BLaER1 (cell line): ENCODE data around the gene DBI.
"Not testable (repeated sequence)": the region's sequence is repeated elsewhere in the genome, so short reads cannot be mapped to it uniquely, and the experiment has no call there.

ENCODE experiments used
- H3K27ac ChIP-seq: shearing (Covaris generic); formaldehyde crosslinking; 2 replicates; pipeline ENCODE4 v1.8.1; 2022
- H3K27me3 ChIP-seq: shearing (Covaris generic); formaldehyde crosslinking; 2 replicates; pipeline ENCODE4 v1.8.1; 2022
- H3K36me3 ChIP-seq: shearing (Covaris generic); formaldehyde crosslinking; 2 replicates; pipeline ENCODE4 v1.8.1; 2022
- H3K4me1 ChIP-seq: shearing (Covaris generic); formaldehyde crosslinking; 2 replicates; pipeline ENCODE4 v1.8.1; 2022
- H3K4me2 ChIP-seq: shearing (Covaris generic); formaldehyde crosslinking; 2 replicates; pipeline ENCODE4 v1.8.1; 2022
- H3K4me3 ChIP-seq: shearing (Covaris generic); formaldehyde crosslinking; 2 replicates; pipeline ENCODE4 v1.8.1; 2022
- H3K9ac ChIP-seq: shearing (Covaris generic); formaldehyde crosslinking; 2 replicates; pipeline ENCODE4 v1.8.1; 2022
- H3K9me3 ChIP-seq: shearing (Covaris generic); formaldehyde crosslinking; 2 replicates; pipeline ENCODE4 v1.8.1; 2022
- H4K20me1 ChIP-seq: shearing (Covaris generic); formaldehyde crosslinking; 2 replicates; pipeline ENCODE4 v1.8.1; 2022
- Cebpa-rat ChIP-seq: shearing (Covaris generic); IDR thresholded peaks from 2 replicates; pipeline ENCODE4 v1.8.1; 2022

DBI gene

DNA sequence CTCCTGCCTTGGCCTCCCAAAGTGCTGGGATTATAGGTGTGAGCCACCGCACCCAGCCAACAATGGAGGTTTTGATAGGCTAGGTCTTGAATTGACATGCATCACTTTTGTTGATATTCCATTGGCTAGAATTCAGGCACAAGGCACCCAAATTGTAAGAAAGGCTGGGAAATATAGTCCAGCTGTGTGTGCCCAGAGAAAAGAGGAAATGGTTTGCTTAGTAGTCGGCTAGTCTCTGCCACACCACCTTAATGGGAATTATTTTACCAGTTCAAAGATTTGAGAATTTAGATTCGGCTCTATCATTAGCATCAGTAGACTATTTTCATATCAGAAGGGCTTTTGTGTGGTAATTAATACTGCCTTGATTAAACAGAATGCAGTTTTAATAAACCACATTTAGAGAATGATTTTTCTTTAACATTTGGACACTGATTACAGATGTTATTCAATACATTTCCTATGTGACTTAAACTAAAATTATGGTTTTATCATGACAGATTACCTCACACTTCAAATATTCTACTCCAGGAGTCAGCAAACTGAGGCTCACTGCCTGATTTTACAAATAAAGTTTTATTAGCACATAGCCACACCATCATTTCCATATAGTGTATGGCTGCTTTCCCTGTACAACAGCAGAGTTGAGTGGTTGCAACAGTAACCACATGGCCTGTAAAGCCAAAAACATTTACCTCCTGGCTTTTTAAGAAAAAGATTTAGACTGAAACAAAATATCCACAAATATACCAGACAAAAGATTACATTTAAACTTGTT is 27.4 kb downstream of the DBI start:
- Histone ChIP-seq H3K9ac (no peak overlapping the region), H3K4me3 (no peak overlapping the region), H3K4me2 (no peak overlapping the region), H3K9me3 (no peaks in the 10 kb centered on the region), H3K27ac (no peak overlapping the region), H3K4me1 (peaks cover 19% of the 10 kb centered on the region), H3K27me3 (no peaks in the 10 kb centered on the region), H3K36me3 (no peaks in the 10 kb centered on the region), H4K20me1 (no peaks in the 10 kb centered on the region)
- no peak for TF ChIP-seq Cebpa-rat

DNA sequence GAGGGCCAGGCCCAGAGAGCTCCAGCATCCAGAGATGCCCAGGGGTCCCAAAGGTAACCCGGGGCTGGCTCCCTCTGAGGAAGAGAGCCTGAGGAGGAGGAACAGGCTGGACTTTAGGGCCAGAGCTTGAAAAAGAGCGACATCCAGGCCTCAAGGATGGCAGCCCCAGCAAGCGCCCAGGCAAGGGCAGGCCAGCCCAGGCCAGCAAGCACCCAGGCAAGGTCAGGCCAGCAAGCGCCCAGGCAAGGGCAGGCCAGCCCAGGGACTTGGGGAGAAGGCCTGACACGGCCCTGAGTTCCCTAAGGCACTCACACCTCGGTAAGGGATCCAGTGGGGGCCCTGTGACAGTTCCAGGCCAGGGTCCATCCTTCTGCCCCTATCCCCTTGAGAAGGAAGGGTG is 30.4 kb downstream of the DBI start:
- Histone ChIP-seq H4K20me1 (no peaks in the 10 kb centered on the region), H3K36me3 (no peaks in the 10 kb centered on the region), H3K9me3 (no peaks in the 10 kb centered on the region), H3K27me3 (no peaks in the 10 kb centered on the region), H3K27ac (no peak overlapping the region), H3K9ac (no peak overlapping the region), H3K4me3 (no peak overlapping the region), H3K4me2 (no peak overlapping the region), H3K4me1 (peaks cover 13% of the 10 kb centered on the region)
- no peak for TF ChIP-seq Cebpa-rat

- Histone ChIP-seq H3K36me3 (no peaks in the 10 kb centered on the region), H4K20me1 (no peaks in the 10 kb centered on the region), H3K27me3 (no peaks in the 10 kb centered on the region), H3K4me1 (peaks cover 47% of the 10 kb centered on the region), H3K4me3 (no peak overlapping the region), H3K27ac (no peak overlapping the region), H3K9ac (no peak overlapping the region), H3K9me3 (no peaks in the 10 kb centered on the region), H3K4me2 (no peak overlapping the region)
- no peak for TF ChIP-seq Cebpa-rat
Observed at GRCh38 chr2:119402106-119402505, 35.3 kb downstream of the DBI start.

DNA sequence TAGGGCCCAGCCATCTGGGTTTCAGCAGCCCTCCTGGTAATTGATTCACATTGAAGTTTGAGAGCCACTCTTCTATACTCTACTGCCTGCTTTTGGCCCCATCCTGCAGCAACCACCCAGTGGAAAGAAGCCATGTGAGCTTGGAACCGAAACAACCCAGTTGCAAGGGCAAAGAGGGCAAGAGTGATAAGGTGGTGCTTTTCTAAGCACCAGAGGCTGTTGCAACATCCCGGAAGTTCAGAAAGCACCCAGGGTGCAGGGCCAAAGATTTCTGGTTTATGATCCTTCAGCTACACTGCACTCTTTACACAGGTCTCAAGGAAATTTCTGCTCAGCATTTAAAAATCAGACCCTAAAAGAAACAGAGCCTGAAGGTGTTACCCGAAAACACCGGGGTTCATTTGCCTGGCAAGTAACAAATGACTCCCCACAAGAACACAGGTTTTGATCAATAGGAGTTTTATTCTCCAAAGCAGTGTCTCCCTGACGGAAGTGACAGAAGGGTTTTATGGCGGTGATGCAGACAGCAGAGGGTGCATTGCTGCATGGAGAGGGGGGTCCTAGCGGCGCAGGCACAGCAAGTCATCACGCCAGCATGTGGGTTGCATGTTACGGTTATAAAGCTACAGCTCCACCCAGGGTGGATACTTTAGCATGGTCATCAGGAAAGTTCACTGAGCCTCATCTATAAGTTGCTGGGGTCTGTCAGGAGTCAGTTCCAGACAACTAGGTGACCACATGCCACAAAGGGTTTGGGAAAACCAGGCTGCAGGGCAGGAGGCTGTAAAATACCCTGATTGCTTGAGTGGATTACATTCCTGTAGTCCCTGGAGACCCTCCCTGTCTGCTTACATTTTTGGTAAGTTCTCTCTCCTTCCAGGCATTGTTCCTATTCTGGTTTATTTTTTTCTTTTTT is 36.1 kb downstream of the DBI start:
- no peaks in the 10 kb centered on the region for H3K36me3 ChIP-seq
- H3K4me3 ChIP-seq, result no peak overlapping the region
- TF ChIP-seq Cebpa-rat, result peak; percentile 51; the same call in 1 of the 2 replicates
- 0 out of 2 replicates have a peak overlapping the region, but pooled peaks have one; percentile 12 for H3K27ac ChIP-seq
- peak overlapping the region; percentile 52 for H3K4me2 ChIP-seq
- H4K20me1 ChIP-seq, result no peaks in the 10 kb centered on the region
- H3K4me1 ChIP-seq, result peaks cover 55% of the 10 kb centered on the region
- no peak overlapping the region for H3K9ac ChIP-seq
- H3K9me3 ChIP-seq, result no peaks in the 10 kb centered on the region
- H3K27me3 ChIP-seq, result no peaks in the 10 kb centered on the region

- peak overlapping the region; percentile 52 for H3K4me2 ChIP-seq
- not testable (repeated sequence) for H3K9ac ChIP-seq, H3K36me3 ChIP-seq, H4K20me1 ChIP-seq, H3K4me3 ChIP-seq, H3K9me3 ChIP-seq, H3K27me3 ChIP-seq, H3K27ac ChIP-seq
- peaks cover 61% of the 10 kb centered on the region for H3K4me1 ChIP-seq
Observed at GRCh38 chr2:119403618-119404017, 36.8 kb downstream of the DBI start.

DNA sequence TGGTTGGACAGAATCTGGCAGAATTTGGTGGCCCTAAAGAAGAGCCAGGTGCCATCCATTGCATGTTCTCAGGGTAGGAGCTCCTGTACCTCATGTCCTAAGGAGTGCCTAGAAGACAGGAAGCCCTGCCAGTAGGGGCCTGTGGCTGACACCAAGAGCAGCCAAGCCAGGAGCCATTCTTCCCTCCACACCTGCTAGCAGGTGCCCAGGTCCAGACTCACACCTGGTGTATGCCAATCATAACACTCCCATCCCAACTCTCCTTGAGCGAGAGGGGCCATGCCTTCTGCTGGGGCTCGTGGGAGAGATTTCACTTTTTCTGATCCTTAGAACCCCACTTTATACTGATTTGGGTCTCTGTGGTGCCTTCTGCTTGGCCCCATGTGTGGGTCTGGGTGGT is 38.4 kb downstream of the DBI start:
- no peak overlapping the region for H3K27ac ChIP-seq
- no peak overlapping the region for H3K4me2 ChIP-seq
- no peak for TF ChIP-seq Cebpa-rat

GRCh38 chr2:119407430-119408220 is 40.8 kb downstream of the DBI start:
- peaks cover 51% of the 10 kb centered on the region for H3K4me1 ChIP-seq
- H4K20me1 ChIP-seq, result no peaks in the 10 kb centered on the region
- H3K9me3 ChIP-seq, result peaks cover 10% of the 10 kb centered on the region
- no peak for TF ChIP-seq Cebpa-rat
- peak overlapping the region; percentile 59 for H3K4me2 ChIP-seq
- peak overlapping the region; percentile 67 for H3K27ac ChIP-seq
- H3K4me3 ChIP-seq, result no peak overlapping the region; the same call in 1 of the 2 replicates
- no peaks in the 10 kb centered on the region for H3K36me3 ChIP-seq
- H3K9ac ChIP-seq, result peak overlapping the region; percentile 15; the same call in 1 of the 2 replicates
- no peaks in the 10 kb centered on the region for H3K27me3 ChIP-seq

More for the DNA sequence above, 38.4 kb downstream of the DBI start:
- no peak overlapping the region for H3K4me3 ChIP-seq
- no peaks in the 10 kb centered on the region for H4K20me1 ChIP-seq
- no peak overlapping the region for H3K9ac ChIP-seq
- H3K9me3 ChIP-seq, result no peaks in the 10 kb centered on the region
- peaks cover 54% of the 10 kb centered on the region for H3K4me1 ChIP-seq
- no peaks in the 10 kb centered on the region for H3K27me3 ChIP-seq
- no peaks in the 10 kb centered on the region for H3K36me3 ChIP-seq

DNA sequence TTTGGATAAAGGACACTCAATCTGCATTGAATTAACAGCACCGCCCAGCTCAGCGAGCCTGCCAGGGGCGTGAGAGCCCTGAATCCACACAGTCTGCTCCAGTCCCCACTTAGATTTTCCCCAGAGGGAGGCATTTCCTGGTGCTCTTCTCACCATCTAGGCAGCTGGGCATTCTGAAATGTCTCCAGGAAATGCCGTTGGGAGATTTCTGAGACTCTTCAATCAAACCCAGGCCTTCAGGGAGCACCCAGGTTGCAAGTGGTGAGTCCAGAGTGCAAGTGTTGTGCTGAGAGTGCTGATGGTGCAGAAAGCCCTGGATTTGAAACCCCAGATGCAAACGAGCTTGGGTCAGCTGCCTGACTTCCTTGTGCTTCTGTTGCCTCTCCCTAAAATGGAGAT is 41.4 kb downstream of the DBI start:
- Histone ChIP-seq H3K9me3 (peaks cover 10% of the 10 kb centered on the region), H3K27me3 (no peaks in the 10 kb centered on the region), H3K36me3 (no peaks in the 10 kb centered on the region), H3K4me1 (peaks cover 45% of the 10 kb centered on the region), H3K27ac (peak overlapping the region; percentile 20; the same call in 1 of the 2 replicates), H3K4me2 (peak overlapping the region; percentile 59), H4K20me1 (no peaks in the 10 kb centered on the region), H3K9ac (no peak overlapping the region), H3K4me3 (no peak overlapping the region; the same call in 1 of the 2 replicates)
- TF ChIP-seq Cebpa-rat, result no peak

DNA sequence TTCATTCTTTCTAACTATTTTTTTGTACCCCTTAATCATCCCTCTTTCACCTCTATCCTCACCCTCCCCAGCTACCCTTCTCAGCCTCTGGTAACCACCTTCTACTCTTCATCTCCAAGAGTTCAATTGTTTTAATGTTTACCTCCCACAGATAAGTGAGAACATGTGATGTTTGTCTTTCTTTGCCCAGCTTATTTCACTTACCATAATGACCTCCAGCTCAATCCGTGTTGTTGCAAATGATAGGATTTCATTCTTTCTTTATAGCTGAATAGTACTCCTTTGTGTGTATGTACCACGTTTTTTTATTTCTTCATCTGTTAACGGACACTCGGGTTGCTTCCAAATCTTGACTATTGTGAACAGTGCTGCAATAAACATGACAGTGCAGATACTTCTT is 42.7 kb downstream of the DBI start:
- no peak overlapping the region for H3K27ac ChIP-seq
- no peaks in the 10 kb centered on the region for H3K27me3 ChIP-seq
- no peak overlapping the region for H3K4me3 ChIP-seq
- TF ChIP-seq Cebpa-rat, result no peak
- peaks cover 33% of the 10 kb centered on the region for H3K4me1 ChIP-seq
- H4K20me1 ChIP-seq, result no peaks in the 10 kb centered on the region
- no peaks in the 10 kb centered on the region for H3K36me3 ChIP-seq
- H3K9me3 ChIP-seq, result peaks cover 19% of the 10 kb centered on the region
- H3K9ac ChIP-seq, result no peak overlapping the region
- no peak overlapping the region for H3K4me2 ChIP-seq
